Hematopoietic multipotent progenitor cell treated with erythropoietin and hydrocortisone succinate and interleukin-3 and kit ligand, for 15 days (in vitro differentiated cells): ENCODE results near the gene IYD.
"Not testable (repeated sequence)": the region's sequence is repeated elsewhere in the genome, so short reads cannot be mapped to it uniquely, and the experiment has no call there.

Experiments used
- DNase-seq: peaks from one replicate; pipeline ENCODE4 v3.0.0-alpha.2; 2015; ENCODE audit warnings: low spot score

Gene IYD

DNA sequence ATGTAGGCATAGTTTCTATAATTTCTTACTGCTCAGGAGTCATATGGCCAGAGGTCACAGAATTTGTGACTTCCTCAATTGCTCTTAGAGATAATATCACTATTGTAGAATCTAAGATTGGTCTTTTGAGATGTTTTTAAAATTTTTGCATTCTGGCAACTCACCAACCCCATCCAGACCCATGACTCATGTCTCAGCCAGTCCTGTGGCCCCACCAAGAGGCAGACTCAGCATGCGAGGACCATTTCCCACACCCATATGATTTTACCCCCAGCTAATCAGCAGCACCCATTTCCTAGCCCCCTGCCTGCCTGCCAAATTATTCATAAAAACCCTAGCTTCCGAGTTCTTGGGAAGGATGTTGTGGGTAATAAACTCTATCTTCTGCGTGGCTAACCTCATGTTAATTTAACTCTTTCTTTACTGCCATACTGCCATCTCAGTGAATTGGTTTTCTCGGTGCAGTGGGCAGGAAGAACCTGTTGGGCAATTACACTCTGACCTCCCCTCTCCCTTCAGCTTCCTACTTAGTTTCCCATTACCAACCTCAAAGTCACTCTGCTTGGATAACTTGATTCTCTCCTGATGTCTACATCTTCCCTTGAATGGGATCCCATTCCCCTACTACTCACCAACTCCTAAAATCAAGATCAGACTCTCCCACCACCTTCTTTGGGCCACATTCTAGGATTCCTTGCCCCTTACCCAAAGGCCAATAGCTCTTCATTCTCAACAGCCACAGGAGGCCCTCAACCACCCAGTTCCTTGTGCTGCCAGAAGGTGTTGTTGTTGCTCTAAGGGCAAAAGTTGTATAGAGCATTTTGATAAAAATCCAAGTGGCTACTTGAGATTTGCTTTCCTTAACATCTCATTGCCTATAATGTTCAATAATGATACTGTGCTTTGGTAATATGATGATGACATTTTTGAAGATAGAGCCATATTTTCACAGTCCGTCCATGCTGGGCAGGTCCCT, 16.2 kb upstream of the IYD start:
- DNase-seq = no peak

DNA sequence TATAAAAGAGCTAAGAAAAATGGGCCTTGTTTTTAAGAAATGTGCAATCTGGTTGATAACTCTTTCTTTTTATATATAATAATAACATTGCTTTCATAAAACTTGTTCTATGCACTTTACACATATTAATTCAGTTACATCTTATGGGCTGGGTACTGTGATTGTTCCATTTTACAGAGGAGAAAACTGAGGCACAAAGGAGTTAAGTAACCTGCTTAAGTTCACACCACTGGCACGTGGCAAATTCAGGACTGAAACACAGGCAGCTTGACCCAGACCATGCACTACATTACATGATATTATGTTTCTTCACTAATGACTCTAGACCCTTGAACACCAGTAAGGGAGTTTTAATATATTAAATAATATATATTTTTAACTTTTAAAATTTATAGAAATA, 15.4 kb upstream of the IYD start:
- no peak for DNase-seq

- DNase-seq = no peak
These were observed 13.8 kb upstream of the IYD start for GRCh38 chr6:150354754-150355571.

- DNase-seq = no peak
These were observed 12.9 kb upstream of the IYD start for GRCh38 chr6:150355932-150356331.

DNA sequence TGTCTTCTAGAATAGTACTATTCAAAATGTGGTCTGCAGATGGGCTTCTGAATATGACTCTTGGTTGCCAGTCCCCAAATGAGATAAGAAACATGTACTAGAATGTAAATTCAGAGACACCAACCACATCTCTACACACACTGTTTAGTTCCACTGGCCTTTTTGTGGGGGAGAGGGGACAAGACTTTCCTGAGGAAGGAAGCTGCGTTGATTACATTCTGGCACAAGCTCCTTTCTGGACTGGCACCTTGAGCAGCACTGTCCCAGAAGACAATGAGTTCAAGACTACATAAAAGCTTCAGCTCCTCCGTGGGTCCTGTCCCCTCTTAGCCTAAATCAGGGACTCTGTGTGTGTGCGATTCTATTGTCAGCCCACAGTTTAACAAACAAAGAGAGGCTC, 6.9 kb upstream of the IYD start:
- DNase-seq = no peak

GRCh38 chr6:150363733-150364132, 5.1 kb upstream of the IYD start:
- DNase-seq = no peak

GRCh38 chr6:150366118-150366778, 2.6 kb upstream of the IYD start:
- no peak for DNase-seq

DNA sequence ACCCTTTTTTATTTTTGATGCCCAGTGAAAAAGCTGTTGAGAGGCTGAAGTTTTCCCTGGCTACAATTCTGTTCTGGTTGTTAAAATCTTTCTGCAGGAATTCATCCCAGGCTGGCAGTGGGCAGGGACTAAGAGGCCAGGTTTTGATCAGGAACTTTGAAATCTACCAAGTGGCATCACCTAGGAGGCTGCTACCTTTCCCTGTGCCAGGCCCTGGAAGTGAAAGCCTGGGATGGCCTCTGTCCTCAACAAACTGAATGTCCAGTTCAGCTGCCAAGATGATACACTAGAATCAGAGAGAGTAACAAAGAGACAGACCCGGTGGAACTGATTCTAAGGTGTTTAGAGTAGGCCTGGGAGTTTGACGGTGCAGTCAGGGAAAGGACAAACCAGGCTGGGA, 596 bp downstream of the IYD start:
- no peak for DNase-seq

- no peak for DNase-seq
These were observed 1.3 kb downstream of the IYD start for GRCh38 chr6:150370112-150370511.

DNA sequence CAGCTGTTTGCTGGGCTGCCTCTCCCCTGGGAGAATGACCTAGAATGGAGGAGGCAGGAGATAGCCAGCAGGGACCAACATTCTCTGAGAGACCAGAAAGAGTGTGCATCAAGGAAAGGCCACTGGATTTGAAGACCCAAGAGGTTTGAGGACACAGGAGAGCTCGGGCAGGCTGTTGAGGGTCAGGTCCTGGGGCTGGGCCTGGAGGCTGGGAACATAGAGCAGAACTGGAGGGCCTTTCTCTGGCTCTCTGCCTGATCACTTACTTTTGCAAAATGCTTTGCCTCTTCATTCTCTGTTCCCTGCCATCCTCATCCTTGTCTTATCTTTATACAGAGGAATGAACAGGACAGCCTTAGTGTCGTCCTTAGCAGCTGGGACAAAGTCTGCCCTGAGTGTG, 2.5 kb downstream of the IYD start:
- DNase-seq = no peak

DNA sequence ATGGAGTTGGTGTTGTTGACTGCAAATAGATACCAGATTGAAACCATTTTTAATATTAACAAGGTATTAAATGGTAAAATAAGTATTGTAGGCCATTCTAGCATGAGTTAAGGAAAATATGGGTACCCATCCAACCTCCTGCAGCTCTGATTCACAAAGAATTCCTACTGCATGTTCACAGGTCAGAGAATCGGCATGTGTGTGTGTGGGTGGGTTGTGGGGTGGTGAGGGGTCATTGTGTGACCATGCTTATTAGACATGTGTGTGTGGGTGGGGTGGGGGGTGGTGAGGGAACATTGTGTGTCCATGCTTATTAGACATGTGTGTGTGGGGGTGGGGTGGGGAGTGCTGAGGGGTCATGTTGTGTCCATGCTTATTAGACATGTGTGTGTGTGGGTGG, 3.2 kb downstream of the IYD start:
- DNase-seq = no peak

DNA sequence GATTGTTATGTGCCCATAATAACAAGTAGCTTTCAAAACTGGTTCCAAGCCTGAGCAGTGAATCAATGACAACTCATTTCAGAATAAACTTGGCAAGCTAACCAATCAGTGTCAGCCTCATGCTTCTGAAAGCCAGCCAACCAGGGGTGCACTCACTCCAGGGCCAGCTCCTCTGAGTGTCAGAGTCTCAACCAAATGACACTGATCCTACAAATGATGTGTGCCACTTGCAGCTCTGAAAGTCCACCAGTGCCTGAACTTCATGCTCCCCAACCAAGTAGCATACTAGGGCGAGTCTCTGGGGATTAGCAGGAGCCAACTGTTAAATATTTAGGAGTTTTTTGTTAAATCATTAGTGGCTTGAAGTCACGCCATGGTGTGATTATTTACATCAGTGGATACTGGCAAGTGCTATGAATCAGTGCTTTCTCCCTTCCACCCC, 4.5 kb downstream of the IYD start:
- DNase-seq = no peak

DNA sequence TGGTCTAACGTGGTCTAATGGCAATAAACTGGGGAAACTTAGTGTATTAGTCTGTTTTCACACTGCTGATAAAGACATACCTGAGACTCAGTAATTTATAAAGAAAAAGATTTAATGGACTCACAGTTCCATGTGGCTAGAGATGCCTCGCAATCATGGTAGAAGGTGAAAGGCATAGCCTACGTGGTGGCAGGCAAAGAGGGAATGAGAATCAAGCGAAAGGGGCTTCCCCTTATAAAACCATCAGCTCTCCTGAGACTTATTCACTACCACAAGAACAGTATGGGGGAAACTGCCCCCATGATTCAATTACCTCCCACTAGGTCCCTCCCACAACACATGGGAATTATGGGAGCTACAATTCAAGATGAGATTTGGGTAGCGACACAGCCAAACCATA, 5.5 kb downstream of the IYD start:
- not testable (repeated sequence) for DNase-seq

DNA sequence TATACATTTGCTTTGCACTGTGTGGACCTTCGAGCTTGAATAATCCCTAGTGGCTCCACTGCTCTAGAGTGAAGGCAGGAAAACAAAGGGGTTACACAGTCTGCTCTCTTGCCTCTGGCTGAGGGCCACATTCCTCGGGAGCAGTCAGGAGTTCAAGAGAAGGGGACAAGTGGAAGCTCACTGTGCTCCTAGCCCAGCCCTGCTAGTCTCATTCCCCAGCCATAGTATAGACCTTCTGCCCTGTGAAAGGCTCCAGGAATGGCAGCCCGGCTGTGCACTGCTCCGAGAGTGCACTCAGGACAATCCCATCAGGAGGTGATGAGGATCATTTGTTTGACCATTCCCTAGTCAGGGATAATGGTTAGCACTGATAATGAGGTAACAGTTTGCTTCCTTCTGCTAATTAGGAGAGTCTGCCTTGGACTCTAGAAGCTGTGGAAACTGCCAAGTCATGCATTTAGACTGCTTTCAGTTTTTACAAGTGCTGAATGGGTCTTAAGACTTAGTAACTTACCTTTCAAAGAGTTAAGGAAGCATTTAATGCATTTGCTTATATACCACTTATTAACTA, 8.5 kb downstream of the IYD start:
- DNase-seq = no peak

- no peak for DNase-seq
These were observed 11.4 kb downstream of the IYD start for GRCh38 chr6:150380256-150380655.

GRCh38 chr6:150382171-150382570, 13.4 kb downstream of the IYD start:
- DNase-seq = no peak

DNA sequence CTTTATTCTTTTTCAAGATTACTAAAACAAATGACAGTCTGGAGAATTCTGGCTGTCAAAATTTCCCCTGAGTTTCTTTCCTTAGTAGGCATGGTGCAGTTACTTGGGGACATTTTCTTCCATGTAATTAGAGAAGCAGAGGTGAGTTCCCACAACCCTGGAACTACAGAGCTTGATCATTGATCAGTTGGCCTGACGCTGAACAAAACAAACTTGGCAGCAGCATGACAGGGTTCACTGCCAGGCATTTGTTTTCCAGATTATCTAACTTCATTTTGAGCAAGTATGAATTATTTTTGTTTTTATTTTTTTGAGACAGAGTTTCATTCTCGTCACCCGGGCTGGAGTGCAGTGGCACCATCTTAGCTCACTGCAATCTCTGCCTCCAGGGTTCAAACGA, 22.6 kb downstream of the IYD start:
- no peak for DNase-seq

DNA sequence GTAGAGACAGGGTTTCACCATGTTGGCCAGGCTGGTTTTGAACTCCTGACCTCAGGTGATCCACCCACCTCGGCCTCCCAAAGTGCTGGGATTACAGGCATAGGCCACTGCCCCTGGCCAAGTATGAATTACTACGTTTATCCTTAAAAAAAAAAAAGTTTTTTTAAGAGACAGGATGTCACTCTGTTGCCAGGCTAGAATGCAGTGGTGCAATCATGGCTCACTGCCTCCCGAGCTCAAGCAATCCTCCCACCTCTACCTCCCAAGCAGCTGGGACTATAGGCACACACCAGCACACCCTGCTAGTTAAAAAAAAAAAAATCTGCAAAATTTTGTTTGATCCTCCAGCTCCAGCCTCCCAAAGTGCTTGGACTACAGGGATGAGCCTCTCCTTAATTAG, 23.1 kb downstream of the IYD start:
- no peak for DNase-seq

DNA sequence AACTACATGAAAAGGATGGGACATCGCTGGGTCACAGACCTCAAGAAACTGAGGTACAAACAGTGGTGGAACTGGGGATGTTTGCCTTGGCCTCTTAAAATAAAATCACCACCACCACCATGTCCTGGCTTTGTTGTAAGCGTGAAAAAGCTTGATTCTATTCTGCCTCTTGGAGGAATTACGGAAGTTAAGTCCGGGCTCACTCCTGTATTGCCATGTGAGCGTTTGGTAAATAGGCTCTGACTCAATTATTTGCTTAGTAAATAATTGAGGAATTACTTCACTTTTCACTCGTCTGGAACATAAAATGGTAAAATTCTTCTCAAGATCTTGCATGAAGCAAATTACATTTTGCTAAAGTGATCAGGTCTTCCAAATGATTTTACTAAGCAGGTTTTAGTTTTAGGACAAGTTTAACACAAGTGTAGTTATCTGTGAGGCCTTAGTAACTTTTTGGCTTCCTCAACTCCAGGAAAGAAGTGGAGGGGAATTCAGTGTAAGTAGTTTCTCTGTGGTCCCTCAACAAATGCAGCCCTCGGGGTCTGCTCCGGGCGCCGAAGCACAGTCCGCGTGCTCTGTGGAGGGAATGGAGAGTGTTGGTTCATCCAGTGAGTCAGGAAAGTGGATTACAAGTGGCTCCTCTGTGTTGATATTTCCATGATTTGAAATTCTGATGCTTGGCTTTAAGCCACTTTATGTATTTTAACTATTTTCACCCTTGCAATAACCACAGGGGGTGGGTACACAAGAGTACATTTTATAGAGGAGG, 23.8 kb downstream of the IYD start:
- DNase-seq = no peak

- no peak for DNase-seq
These were observed 25.5 kb downstream of the IYD start for GRCh38 chr6:150394053-150394898.
